Fibroblast of the conjunctiva (primary cell): ENCODE results near the gene TNC.

Experiments
- DNase-seq: peaks from one replicate; pipeline ENCODE4 v3.0.0-alpha.2; 2010; ENCODE audit warnings: low read depth

TNC gene

DNA sequence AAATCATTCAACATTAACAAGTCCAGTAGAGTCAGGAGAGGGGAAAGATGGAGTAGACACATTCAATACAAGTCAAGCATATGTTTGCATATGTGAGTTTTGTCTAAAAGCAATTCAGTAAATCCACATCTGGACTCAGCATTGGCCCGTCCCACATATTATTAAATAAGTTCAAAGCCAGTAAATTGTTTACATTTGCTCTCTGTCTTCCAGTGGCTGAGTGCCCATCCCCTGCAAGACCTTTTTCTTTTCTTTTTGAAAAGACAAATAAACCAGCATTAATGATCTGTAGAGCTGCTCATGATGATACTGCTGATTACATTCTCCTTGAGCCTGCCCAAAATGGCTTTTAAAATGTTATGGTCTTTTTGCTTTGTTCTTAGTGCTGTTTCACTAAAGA is 71.1 kb downstream of the TNC start:
- DNase-seq = peak; percentile 43

DNA sequence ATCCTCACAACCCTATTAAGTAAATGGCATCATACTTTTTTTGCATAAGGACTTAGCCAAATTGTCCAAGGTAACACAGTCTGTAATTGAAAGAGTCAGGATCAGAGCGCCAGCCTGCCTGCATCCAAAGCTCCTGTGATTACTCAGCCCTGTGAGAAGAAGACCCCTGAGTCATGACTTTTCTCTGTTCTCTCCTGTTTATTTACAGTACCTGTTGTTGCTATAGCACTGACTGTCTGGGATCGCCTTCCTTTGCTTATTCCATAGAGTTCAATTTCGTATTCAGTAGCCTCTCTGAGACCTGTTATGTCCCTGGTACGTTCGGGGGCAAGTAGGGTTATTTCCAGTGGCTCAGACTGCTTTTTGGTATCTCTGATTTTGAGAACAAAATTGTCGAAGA is 71.8 kb downstream of the TNC start:
- no peak for DNase-seq

DNA sequence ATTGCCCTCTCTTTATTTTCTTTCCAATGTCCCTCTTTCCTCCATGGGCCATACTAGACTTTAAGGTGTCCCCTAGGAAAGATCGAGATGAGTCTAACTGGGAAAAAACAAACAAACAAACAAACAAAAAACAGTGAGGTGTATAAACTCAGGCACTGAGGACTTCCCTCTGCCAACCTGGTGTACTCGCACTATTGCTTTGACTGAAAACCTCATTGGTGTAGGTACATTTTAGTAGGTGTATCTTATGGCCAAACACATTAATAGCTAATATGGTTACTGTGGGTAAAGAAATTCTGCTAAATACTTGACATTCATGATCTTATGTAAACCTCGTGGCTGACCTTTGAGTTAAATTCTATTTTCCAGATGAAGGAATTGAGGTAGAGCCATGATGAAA is 74.3 kb downstream of the TNC start:
- no peak for DNase-seq

DNA sequence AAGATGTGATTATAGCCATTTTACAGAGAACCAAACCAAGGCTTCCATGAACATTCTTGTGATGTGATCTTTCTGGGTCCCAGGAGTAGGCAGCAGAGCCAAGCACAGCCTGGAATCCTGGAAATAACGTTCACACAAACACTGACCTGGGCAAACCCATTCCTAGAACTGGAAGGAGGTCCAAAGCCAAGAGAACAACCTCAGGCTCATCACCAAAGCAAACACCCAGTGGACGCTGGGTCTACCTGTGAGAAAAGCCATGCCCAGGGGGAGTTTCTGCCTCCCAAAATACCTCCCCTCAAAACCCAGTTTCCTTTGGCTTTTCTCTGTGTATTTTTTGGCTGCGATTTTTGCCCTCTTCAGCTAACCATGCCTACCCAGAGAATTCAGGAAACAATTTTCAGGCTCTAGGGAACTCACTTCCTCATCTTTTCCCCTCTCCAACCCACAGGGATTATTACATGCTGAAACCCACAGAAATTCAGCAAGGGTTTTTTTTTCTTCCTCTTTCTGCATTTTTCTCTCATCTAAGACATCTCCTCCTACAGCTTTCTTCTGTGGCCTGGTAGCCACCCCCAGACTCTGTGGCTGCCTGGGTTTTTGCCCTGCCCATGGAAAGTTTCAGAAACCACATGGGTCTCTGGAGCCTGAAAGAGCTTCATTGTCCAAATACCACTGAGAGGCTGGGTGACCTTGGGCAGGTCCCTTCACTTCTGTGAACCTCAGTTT is 75.0 kb downstream of the TNC start:
- no peak for DNase-seq

DNA sequence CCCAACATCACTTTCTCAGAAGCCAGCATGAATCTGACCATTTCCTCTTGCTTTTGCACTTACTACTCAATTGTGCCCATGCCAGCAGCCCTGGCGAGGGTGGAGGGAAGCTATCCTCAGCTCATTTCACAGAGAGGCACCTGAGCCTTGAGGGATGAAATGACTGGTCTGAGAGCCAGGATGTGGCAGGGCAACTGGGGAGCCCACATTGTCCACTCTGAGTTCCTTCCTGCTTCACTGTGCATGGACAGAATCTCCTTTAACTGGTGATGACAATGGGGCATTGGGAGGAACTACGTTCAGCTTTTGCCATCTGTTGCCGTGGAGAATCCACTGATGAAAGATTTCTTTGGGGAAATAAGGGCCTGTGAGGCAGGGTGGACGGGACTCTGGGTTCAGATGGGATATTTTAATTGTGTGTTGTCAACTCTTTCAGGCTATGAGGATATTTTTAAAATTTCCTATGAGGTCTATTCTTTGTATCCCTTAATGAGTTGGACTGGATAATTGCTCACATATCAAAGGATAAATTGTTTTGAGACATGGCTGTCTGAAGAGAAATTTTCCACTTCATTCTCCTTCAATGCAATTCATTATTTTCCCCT is 78.3 kb downstream of the TNC start:
- no peak for DNase-seq

DNA sequence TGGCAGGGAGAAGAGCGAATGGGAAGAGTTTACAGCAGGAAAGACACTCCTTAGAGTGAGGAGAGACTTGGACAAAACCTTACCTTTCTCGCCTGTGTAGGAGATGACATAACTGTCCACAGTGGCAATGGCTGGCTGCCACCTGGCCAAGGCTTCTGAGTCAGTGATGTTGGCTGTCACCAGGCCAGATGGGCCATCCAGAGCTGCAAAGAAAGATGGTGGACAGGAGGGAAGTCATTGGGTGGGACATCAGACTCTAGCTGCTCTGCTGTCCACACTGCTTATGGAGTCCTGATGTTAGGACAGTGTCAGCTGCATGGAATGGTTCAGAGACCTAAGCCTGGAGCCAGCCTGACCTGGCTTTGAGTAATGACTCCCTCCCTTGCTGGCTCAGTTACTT is 79.8 kb downstream of the TNC start:
- no peak for DNase-seq

DNA sequence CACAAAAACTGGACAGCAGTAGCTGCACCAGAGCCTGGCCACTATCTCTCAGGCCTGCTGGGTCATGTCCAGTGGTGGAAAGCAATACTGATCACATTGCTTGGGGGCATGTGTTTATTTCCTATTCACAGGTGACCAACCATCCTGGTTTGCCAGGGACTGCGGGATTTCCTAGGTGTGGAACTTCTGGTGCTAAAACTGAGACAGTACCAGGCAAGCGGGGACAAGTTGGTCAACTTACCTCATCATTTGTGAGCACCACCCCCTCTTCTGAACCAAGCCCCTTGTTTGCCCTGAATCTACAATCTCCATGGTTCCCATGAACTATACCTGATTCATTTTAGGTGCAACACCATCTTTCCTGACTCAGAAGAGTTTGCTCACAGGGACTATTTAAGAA is 81.3 kb downstream of the TNC start:
- no peak for DNase-seq

DNA sequence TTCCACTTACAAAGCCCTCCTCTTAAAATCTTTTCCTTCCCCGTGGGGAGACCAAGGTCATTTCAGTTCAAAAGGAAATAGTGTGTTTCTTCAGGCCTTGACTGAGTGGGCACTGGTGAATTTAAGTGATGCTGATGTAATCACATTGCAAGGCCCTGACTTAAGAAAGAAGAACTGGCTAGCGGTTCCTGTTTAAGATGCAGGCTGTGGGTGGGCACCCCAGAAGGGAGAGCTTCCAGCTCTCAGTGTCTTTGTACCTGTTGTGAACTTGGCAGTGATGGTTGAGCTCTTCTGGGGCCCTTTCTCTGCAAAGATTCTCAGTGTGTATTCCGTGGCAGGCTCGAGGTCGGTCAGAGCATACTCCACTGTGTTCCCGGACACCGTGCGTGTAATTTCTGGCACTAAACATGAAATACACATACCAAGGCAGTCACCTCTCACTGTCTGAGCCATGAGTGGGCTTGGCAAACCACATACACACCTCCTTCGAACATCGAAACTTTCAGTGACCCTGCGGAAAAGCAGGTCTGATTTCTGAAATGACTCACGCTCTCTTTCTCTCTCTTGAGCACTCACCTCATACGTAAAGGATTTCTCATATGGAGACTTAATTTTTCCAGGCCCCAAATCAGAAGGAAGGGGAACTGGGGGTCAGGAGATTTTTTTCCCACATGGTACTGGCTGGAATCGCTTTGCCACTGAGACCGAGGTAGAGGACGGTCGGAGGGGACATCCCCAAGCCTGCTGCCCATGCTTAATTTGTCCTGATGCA is 81.9 kb downstream of the TNC start:
- peak; percentile 94 for DNase-seq

DNA sequence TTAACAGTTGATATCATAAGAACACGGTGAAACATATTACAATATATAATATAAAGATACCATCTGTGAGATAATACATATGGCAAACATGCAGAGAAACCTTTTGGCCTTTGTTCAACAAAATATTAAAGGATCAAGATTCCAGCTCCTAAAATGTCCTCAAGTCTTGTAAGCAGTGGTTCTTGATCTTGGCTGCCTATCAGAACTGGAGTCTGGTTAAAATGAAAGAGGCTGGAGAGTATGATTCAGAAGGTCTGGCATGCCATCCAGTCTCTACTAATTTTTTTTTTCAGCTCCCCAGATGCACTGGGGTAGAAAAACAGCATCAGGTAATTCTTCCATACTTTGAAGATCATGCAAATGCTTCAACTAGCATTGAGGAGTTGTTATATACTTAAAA is 83.2 kb downstream of the TNC start:
- peak; percentile 91 for DNase-seq

DNA sequence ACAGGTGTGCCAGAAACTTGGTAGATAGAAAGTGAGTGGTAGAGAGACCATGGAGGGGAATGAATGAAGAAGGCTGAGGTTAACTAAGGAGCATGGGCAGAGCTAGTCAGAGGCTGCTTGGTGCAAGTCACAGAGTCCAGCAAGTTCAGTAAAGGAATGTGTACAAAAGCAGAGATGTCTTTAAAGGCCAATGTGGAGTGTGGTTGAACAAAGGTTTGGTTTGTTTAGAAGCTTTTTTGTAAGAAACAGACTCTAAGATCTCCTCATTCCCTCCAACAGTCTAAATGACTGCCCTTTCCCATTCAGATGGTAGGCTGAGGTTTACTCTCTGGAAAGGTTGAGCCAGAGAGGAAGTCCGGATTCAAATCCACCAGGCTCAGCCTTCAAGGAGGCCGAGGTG is 84.2 kb downstream of the TNC start:
- no peak for DNase-seq

DNA sequence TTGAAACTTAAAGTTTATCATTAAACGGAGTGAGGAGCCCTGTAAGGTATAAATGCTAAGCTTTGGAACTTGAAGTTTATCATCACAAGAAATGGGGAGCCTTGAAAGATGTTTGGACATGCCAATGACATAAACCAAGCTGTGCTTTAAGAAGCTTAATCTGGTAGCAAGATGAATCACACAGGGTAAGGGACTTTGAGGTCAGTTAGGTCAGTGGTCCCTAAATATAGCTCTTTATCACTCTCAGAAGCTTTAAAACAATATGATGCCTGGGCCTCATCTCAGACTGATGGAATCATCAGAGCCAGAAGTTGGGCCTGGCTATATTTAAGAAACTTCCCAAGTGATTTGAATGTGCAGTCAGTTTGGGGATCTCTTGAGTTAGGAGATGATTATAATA is 85.7 kb downstream of the TNC start:
- DNase-seq = no peak

DNA sequence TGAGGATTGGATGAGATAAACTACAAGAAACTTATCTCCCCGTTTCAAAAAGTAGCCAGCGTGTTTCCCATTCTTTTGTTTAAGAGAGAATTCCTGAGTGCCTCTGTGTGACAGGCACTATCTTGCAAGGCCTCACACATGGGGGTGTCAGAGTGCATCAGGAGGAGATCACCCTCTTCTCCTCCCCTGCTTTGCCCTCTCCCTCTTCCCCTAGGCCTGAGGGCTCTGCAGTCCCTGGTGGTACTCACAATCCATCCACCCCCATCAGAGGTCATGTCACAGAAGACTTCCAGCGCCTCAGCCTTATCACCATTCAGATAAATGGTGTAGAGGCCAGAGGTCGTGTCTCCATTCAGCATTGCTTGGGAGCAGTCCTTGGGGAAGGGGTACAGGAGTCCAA is 88.0 kb downstream of the TNC start:
- DNase-seq = no peak

DNA sequence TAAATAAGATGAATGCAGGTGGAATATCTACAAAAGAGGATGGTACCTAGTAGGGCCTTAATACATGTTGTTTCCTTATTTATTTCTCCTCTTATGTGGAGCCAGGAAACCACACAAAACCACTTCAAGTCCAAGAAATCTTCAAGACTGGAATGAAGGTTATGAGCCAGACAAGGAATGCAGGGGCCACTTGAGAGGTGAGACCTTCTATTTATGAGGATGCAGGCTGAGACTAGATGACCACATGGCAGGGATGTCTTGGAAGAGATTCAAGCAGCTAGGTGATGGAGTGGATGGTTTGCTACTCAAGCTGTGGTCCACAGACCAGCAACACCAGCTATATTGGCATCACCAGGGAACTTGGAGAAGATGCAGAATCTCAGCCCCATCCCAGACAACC is 92.2 kb downstream of the TNC start:
- DNase-seq = no peak

DNA sequence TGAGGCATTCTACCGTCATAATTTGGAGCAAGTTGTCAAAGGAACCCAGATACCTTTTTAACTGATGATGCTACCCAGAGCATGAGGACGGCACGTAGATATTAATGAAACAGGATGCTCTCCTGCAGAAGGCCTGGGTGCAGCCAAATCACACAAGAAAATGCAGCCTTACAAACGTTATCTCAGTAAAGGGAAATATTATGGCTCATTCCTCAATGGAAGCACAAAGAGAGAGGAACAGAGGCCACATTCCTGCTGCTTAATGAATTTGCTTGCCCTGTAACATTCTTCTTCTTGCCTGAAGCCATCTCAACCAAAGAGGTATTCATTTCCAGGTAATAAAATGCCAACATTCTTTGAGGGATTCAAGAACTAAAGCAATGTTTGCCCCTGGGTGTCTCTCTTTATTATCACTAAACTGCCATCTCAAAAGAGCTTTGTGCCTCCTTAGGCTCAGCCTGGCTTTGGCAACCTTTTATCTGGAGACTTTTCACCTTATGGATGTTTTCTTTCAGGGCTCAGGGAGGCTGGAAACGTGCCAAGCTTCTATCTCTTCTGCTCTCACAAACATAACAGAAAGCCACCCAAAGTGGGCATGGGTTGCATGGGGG is 92.9 kb downstream of the TNC start:
- no peak for DNase-seq

DNA sequence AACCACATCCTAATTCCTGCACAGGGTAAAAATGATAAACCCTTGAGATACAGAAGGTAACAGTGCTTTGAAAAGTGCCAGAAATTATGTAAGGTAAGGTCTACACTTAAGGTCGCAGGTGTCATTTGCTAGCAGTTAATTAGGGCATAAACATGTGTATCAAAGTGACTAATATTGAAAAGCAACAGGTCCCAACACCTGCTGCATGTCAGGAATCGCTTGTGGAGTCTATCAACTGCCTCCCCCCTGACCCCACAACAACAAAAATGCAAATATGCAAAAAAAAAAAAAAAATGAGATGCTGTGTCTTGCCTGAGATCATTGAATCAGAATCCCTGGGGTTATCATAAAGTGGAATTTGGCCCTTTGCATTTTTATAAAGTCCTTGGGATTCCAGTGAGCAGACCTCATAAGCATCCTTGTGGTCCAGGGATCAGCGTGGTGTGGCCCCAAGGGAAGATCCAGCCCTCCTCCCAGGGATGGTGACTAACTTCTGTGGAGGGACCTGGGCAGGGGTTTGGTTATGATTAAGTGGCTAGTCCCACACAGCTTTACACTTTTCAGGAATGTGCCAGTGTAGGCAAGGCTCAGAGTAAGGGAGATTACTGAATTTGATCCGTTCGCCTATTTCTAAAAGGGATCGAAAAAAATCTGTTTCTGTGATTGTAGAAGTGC is 95.1 kb downstream of the TNC start:
- DNase-seq = no peak

DNA sequence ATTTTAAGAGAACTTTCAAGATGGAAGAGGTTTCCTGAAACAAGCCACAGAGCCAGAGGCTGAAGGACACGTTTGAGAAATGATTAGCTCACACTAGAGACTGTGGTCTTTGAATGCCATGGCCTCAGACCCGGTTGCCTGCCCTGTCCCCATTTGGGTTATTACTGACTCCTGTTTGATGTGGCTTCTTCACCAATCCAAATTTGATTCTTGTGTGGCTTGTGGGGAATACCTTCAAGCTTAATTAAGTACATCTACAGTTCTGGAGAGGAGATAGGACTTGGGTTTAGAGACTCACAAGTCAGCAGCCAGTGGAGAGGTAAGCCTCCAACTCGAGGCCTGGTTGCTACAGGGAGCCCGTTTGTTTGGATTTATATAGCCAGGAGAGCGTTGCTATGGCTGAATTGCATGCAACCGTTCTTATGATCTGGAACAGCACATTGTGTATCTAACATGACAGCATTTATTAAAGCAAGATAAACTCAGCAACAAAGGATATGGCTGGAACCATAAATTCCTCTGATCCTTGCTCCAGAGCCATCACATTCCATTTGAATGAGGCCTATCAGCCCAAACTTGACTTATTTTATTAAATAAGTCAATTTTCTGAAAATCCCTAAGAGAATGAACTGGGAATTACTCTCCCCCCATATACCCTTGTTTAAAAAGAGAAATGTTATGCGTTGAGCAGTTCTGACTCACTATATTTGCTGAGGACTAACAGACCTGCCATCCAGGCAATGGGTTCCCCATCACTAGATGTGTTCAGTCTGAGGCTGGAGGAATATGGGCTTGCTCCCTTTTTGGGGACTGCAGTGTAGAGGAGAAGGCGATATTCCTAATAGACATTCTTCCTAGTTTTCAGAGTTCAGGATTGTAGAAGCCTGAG is 99.2 kb downstream of the TNC start:
- peak; percentile 41 for DNase-seq

DNA sequence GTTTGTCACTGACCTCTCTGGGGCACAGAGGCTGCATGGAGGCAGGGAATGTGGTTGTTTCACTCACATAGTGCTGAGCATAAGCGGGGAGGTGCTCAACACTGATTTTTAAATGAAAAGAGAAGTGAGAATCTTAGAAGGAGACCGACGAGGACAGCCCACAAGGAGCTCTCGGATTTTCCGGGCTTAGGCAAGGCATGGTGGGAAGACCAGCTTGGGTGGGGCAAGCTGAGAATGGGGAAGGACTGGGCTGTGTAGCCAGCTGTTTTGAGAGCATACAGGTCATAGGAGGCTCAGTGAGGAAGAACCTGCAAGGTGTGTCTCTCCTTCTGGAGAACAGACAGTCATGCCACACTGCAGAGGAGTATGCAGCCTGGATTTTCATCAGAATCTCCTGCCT is 101.6 kb downstream of the TNC start:
- DNase-seq = no peak

DNA sequence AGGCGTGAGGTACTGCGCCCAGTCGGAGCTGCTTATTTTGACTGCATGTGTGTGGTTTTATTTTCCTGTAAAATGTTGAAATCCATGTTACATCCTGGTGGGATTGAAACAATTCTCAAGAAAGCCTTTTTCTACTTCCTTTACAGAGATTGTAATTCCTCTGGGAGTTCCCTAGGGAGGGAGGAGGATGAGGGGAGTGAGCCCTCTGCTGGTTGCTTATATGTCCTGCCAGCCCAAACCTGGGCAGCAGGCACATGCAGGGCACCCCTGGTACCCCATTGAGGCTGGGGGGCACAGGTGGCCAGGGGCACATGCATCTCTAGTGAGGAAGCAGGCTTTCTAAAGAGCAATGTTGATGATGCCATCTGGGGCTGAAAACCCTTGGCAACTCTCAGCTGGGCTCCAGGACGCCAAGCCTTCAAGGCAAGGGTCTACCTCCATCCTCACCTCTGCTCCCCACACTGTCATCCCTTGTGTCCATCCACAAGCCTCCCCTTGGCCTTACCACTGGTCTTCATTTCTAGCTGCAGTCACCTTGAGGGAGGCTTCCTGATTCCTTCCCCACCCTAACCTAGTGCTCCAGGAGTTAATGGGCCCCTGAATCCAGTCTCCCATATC is 102.8 kb downstream of the TNC start:
- no peak for DNase-seq

DNA sequence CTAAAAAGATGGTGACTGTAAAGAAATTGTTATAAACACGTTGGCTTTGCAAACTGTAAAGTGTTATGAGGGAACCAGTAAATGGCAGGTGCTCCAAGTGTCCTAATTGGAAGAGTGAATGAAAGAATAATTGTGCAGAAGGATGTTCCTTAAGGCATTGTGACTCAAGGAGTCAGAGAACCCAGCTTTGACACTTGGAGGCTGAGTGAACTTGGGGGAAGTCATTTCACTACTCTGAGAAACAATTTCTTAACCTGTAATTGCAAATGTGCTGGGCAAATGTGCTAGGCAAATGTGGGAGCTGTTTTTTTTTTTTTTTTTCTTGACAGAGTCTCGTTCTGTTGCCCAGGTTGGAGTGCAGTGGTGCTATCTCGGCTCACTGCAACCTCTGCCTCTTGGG is 103.5 kb downstream of the TNC start:
- no peak for DNase-seq

DNA sequence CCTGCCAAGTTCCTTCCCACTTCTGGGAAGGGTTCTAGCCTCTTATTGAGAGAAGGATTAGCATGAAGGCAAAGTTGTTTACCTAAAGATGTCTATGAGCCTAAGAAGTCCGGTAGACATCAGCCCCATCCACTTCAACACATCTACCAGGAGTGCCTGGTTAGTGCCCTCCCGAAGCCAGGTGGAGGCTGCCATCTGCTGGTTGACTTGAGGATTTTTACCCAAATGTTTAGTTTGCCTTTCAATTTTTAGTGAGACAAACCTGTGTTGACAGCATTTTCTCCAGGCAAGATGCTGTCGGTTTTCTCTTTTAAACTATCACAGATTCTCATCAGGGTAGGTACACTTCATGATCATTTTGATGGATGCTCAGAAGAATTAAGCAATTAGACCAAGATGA is 104.0 kb downstream of the TNC start:
- peak; percentile 79 for DNase-seq

DNA sequence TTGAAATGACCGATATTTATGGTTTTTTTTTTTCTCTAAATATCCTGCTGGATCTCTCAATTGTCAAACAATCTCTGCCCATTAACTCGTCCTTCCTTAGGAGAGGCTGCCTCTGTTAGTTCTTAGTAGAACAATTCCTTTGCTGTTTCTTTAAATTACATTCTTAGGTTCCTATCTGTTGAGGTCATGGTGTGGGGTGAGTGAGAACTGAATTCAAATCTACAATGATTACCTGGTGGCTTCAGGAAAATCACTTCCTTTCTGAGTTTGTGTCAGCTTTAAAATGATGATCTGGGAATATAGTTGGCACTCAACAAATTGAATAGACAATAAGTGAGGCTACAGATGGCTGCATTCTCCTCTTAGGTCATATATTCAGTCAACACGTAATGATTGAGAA is 105.5 kb downstream of the TNC start:
- DNase-seq = no peak
